GM12892 (cell line): ENCODE measurements around the gene UXS1.

Experiments used
- POLR2A ChIP-seq: IDR thresholded peaks from 2 replicates; pipeline ENCODE4 v1.6.1; 2011; ENCODE audit warnings: low read depth, low read length, control low read depth
- POLR2AphosphoS5 ChIP-seq: IDR thresholded peaks from 2 replicates; pipeline ENCODE4 v1.6.1; 2011; ENCODE audit warnings: low read depth, low read length, control low read depth

DNA sequence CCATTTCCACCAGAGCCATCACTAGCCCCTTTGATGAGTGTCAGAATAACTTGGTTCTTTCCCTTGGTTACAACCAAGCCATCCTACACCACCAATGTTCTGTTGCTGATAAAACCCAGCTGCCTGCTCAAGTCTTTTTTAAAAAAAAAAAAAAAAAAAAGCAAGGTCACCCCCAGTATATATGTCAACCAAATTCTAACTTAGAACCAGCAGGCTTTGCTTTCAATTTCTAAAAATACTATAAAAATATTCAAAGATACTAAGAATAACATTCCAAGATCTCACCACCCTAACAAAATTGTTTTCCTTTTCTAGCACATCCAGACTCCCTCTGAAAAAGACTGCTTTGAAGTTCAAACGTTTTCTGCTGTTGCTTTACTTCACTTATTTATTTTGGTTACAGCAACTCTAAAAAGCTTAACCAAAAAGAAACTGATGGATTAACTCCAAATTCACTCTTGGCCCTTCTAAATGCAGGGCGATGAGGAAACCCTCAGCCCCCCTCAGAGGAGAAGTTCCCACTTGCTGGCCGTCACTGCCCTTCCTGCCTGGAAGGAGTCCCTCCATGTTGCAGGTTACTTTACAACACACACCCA is 10.9 kb downstream of the UXS1 start:
- no peak for TF ChIP-seq POLR2AphosphoS5
- no peak for TF ChIP-seq POLR2A
